HG03039 (cell line): ENCODE data around the gene AJAP1.
A peak's percentile ranks its signal among the peaks of the same experiment; 100 is the strongest.

Source experiments
- ATAC-seq: cut with Tn5 transposase; IDR thresholded peaks from one replicate; pipeline ENCODE4 v1.9.1; 2021; ENCODE audit warnings: mild to moderate bottlenecking, moderate library complexity; ENCODE audit not compliant: unreplicated experiment

Gene AJAP1

DNA sequence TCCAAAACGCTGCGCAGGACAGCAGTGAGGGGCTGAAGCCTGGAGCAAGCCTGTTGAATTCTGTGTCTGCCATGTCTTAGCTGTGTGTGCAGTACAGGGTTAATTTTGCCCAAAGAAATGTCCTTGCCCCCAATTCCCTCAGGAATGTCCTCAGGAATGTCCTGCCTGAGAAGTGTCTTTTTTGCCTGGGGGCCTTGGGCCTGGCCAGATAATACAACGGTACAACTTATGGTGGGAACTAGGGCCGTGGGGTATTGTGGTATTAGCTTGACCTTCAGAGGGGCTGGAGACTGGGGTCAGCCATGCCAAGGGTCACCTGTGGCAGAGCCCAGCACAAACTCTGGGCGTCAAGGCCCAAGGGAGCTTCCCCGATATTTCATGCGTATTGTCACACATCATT lies 107.7 kb downstream of the AJAP1 start:
- ATAC-seq: no peak

DNA sequence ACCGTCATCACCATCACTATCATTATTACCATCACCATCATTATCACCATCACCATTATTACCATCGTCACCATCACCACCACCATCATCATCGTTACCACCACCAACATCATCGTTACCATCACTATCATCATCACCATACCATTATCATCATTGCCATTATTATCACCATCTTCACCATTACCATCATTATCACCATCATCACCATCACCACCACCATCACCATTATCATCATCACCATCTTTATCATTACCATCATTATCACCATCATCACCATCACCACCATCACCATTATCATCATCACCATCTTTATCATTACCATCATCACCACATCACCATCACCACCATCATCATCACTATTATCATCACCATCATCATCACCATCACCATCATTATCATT lies 112.9 kb downstream of the AJAP1 start:
- ATAC-seq: no peak

DNA sequence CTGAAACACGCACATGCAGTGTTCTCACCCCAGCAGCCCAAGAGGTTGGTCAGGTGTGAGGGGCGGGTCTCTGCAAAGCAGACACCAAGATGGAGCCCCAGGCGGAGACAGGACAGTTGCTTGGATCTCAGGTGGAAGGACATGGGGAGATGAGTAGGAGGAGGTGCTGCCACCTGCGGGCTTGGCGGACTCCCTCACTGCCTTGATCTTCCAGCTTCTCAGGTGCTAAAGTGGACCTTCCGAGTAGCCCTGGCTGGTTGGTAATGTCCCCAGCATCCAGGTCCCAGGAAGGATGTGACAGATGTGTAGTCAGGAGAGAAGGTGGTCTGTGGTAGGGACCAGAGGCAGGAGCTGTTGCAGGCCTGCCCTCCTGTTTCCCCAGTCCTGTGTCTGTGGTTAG lies 114.1 kb downstream of the AJAP1 start:
- ATAC-seq: no peak

DNA sequence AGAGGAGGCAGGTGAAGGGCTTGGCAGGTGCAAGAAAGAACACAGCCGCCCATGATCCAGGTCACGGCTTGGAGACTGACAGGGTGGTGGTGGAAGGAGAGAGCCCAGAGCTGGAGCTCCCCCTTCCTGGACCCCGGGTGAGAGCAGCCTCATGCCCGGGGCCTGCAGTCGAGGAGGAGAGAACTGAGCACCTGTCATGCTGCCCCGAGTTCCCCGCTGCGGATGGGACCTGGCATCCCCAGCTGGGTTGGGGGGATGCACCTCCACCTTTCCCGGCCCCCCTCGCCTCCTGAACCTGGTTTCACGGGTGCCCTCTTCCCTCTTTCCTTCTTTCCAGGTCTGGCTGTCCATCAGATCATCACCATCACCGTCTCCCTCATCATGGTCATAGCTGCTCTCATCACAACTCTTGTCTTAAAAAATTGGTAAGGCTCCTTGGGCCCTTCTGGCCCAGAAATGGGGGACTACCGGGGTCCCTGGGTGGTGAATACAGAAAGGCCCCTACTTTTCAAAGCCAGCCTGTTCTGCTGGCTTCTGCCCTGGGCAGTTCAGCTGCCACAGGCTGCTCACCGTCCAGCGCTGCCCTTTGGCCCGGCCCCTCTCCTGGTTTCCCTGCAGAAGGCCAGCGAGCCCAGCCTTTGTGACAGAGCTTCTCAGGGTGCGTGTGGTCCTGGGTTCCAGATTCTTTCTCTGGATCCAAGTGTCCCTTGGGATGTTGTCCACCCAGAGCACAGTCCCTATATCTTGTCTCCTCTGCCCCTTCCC lies 115.3 kb downstream of the AJAP1 start:
- ATAC-seq: no peak

DNA sequence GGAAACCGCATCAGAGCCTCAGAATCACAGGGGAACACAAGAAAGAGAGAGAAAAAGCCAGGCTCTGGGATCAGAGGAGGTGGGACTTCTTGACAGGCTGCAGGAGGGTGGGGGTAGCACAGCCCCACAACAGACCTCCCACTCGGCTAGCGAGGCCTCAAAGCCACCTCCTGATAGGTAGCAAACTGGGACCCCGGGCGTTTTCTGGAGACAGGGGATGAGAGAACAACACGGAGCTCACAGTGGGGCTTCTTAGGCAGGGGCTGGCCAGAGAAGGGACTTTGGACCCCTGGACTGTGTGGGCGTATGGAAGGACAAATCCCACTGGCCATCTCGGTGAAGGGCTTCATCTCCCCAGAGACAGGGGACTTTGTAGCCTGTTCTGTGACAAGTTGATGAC lies 116.3 kb downstream of the AJAP1 start:
- no peak for ATAC-seq

DNA sequence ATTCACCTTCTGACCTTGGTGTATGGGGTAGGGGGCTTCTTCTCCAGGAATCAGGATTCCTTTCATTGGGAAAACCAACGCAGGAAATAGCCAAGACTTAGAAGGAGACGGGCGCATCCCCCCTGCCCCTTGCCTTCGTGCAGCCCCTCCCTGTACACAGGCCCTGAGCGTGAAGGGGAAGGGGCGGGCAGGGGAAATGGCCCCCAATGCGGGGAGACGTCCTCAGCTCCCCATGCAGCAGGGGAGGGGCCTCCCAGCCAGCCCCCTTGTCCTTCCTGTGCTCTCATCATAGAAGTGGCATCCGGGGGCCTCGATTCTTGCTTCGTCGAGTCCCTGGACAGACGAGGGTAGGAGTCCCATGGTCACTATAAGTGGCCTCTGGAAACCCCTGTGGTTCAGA lies 116.9 kb downstream of the AJAP1 start:
- no peak for ATAC-seq

DNA sequence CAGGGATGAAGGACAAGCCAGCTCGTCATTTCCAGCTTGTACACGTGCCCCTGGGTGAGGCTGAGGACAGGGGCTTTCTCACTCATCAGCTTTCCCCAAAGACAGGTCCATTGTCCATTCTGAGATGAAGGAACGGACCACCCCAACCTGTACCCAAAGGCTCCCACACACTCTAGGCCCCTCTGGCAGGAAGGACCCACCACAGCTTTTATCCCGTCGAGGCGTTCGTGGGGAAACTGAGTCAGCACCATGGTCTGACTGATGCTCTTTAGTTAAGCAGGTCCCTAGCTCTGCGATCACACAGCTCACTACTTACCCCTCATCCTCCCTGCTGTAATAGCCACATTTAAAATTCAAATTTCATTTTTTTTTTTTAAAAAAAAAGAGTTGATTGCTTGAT lies 117.3 kb downstream of the AJAP1 start:
- ATAC-seq: no peak

DNA sequence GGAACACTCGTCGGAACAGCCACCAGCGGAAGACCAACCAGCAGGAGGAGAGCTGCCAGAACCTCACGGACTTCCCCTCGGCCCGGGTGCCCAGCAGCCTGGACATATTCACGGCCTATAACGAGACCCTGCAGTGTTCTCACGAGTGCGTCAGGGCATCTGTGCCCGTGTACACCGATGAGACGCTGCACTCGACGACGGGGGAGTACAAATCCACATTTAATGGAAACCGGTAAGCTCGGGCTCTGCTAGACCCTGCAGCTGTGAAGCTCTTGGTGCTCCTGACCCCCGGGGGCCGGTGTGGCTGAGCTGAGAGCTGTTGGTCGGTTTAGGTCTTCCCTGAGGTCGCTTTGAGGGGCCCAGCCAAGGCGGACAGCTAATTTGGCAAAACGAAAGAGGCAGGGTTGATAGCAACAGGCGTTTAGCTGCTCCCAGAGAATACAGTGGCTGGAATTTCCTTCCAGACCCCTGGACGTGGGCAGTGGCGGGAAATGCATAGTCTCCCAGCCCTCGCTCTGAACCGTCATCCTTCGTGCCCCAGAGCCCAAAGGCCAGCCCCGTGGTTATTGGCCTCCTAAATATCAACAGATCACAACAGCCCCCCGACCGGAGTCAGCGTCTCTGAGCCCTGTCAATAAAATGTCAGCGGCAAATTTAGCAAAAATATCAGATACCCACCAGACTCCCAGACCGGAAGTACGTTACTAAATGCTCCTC lies 118.0 kb downstream of the AJAP1 start:
- ATAC-seq: no peak

DNA sequence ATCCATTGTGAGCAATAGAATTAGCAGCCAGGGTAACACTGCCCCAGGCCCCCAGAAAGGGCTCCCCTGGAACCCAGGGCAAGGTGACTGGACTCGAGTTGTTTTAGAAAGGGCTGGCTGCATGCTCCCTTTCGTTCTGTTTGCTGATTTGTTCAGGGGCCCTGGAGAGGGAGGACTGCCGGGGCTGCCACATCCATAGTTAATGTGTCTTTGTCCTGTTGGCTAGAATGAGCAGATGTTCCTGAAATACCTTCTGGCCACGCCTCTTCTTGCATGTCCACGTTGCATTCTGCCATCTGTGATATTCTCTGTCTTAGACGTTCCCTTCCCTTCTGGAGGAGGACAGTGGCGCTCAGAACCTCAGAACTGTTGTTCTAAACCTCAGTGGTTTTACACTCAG lies 118.8 kb downstream of the AJAP1 start:
- ATAC-seq: no peak

DNA sequence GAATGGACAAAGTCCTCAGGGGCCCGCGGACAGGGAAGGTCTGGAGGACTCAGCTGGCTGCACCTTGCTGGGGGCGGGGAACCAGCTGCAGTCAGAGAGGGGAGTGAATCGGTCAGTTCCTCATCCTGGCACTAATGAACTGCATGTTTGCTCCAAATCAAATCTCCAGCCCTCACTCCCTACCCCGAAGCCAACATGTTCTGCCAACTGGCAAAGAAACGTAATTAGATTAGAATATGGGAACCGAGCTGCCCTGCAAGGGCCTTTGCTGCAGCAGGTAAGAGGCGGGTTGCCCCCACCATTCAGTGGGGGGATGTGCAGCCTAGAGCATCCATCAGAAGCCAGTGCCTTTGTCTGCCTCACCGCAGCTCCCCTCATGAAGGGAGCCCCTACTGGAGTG lies 121.1 kb downstream of the AJAP1 start:
- ATAC-seq: no peak

DNA sequence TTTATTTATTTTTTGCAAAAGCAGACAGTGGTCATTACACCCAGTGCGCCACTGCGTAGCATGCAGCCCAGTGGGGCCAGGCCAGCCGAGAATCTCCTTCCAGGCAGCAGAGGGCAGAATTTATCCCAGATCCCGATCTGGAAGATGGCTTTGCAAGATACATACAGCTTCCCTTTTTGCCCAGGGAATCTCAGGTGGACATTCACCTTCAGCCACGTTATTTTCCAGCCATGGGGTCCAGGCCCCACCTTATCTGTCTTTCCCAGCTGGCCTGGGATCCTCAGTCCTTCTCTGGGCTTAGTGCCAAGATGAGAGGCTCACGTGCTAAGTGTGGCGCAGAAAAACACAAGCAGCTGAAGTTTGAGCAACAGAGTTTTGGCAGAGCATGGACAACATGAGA lies 123.6 kb downstream of the AJAP1 start:
- no peak for ATAC-seq

DNA sequence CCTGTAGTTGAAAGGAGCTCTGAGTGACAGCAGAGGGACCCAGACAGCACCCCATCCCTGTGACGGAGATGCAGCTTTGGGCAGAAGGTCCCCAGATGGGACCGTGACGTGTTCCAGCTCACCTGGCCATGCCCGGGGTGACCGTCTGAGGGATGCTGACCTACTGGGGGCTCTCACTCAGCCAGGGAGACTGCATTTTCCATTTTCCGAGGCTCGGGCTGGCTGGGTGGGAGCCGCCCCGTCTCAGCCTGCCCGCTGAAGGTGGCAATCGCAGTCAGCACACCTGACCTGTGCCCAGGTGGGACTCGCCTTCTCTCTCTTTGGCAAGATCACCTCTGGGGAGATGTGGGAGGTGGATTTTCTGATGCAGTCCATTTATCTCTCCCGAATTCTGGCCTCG lies 127.2 kb downstream of the AJAP1 start:
- ATAC-seq: no peak

DNA sequence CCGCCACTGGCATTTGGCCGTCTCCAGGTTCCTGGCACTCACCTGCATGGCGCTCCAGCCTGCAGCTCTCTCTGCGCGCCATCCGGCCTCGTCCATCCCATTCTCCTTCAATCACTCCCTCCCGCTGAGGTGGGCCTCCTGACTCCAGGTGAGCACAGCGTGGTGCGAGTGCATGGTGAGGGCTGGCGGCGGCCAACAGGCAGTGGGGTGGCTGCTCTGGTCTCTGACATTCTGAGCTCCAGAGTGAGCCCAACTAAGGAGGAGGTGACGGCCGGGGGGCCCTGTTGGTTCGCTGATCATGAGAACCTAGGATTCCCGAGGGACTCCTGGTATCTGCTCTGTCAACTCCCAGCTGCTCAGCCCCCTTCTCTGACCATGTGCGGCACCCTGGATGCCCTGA lies 130.4 kb downstream of the AJAP1 start:
- ATAC-seq: no peak

DNA sequence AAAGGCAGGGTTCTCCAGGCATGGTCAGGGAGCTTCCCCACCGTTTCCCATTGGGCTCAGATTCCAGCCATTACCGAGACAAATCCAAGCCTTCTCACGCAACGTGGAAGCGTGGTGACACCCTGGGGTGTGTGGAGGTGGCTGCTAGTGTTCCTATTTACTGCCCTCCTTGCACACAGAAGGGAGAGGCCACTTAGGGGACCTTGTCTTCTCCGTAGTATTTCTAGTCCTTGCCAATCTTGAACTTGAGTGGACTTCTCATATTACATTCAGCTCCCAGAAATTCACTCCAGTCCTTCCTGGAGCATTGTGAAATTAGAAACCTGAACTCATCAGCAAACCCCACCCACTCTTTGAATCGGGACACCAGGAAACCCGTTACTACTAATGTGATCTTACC lies 131.6 kb downstream of the AJAP1 start:
- no peak for ATAC-seq

DNA sequence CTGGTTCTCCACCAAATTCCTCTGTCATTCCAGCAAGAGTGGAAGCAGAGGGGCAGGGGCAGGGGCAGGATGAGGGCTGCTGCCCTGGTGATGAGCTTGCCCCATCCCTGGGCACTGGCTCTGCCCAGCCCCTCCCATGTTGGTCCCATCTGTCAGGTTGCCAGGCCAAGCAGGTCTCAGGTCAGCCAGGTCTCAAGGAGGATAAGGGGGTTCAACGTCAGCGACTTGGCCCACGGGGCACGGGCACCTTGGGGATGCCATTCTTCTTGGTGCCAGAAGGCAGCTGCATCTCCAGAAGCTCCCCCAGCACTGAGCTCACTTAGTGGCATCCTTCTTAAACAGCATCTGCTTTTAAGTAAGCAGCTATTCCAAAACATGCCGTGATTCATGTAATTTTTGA lies 133.1 kb downstream of the AJAP1 start:
- ATAC-seq: no peak

DNA sequence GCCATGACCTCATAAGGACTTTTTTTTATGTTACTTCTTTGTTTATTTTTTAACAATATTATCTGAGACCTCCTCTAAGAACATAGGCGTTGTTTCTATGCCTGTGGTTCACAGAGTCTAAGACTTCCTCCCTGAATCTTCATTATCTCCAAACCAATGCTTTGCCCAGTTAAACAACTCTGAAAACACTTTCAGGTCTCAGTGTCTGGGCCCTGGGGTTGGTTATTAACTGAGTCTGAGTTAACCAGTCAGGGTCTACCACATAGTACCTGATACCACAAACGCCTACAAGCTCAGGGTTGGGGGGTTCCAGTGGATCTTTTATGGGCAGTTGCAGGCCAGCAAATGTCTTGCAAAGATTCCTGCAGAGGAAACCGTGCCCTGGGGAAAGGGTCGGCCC lies 138.2 kb downstream of the AJAP1 start:
- ATAC-seq: no peak

DNA sequence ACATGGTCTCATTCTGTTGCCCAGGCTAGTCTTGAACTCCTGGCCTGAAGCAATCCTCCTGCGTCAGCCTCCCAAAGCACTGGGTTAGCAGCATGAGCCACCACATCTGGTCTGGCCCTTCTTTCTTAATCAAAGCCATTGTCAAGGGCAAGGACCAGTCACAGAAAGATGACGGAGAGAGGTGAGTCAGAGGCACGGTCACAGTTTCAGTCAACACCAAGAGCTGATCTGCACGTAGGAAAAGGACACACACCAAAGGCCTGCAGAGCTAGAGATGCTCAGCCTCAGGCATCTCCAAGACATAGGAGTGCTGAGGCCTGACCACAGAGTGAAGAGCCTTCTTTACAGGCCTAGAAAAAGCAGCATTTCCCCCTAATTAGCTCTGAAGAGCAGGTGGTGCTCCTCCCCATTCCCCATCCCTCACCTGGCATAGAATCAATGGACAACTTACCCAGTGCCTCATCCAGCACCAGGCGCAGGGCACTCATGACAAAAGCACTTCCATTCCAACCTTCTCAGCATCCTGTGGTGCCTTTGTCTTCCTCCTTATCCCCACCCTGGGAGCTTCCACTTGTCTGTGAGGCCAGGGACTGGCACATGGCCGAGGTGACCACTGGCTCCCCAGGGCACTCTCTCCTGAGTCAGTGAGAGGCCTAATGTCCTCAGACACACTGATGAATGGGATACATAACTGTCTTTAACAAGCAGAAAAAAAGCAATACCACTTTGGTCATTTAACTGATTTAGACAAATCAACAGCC lies 139.8 kb downstream of the AJAP1 start:
- ATAC-seq: no peak

DNA sequence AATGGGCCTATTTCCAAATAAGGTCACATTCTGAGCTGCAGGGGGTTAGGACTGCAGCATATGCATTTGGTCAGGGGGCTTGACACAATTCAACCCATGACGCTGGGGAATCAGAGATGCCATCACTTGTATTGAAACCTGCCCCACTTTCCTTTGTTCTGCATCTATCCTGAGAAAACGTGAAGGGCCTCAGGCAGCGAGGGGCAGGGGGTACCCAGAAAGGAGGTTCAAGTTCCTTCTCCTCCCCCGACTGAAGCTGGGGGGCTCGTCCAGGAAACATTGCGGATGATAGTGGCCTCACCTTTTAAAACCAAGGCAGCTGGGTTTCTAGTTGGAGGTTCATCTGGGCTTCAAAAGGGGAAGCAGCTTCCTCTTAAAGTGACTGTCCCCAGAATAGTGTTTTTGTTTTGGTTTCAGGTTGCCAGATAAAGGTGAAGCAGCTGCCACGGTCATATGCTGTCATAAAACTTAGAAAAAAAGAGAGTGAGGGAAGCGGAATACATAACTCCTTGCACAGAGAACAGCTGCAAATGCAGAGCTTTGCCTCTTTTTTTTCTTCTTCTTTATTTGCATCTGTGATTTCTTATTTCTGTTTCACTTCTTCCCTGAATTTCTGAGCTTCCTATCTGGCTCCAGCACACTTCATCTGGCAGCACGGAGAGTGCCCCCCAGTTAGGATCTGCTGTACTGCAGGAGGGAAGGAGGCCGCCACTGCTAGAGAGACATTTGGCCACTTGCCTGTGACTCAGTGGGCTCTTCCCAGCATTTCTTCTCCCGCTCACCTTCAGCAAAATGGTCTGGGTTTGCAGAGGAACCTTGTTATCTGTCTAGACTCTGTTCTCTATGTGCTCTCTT lies 142.0 kb downstream of the AJAP1 start:
- ATAC-seq: peak; percentile 69

DNA sequence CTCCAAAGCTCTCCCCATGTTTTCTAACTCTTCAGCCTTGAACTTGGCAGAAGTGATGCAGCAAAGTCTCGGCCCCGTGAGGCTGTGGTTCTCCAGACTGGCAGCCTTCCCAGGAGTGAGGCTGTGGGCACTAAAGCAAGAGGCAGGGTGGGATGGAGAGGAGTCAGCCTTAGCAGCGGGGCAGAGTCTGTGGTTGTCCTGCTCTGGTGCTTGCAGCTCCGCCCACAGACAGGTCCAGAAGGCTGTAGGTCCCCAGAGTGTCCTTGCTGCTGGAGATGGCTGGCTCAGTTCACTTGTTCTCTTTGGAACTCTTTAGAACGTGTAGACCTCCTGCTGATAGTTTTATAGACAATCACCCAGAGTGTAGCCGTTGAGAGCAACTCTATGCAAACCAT lies 142.6 kb downstream of the AJAP1 start:
- no peak for ATAC-seq

DNA sequence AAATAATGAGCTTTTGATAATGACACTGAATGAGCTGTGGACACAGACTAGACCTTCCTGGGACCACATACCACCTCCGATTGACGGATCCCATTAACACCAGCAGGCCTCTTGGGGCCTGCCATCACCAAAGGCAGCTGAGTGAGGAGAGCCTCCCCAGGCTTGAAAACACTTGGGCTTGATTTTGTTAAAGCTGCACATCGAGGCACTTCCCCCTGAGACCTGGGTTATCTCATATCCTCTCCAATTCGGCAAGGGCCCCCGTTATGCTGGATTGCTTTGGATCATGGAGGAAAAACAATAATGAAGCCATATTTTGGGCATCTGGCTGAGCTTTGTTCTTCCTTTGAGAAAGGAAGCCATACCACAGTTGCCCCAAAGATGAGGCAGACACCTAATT lies 143.0 kb downstream of the AJAP1 start:
- ATAC-seq: no peak
